GM06990 (cell line): ENCODE results near the gene CYP2F1.
"Not testable (repeated sequence)": the region's sequence is repeated elsewhere in the genome, so short reads cannot be mapped to it uniquely, and the experiment has no call there.

Source experiments
- DNase-seq: peaks from one replicate; pipeline ENCODE4 v3.0.0-alpha.2; 2011; ENCODE audit not compliant: insufficient read length; ENCODE audit errors: extremely low read depth
- H3K27me3 ChIP-seq: replicated peaks from 2 replicates; pipeline ENCODE4 v1.6.0; 2011; ENCODE audit warnings: low read length; ENCODE audit not compliant: control insufficient read depth, insufficient read depth
- H3K36me3 ChIP-seq: 2 replicates; pipeline ENCODE4 v1.5.1; 2011; ENCODE audit warnings: low read length; ENCODE audit not compliant: control insufficient read depth, insufficient read depth
- H3K4me3 ChIP-seq: replicated peaks from 2 replicates; pipeline ENCODE4 v1.5.1; 2011; ENCODE audit warnings: low read depth, mild to moderate bottlenecking, control low read depth, low read length
- TF ChIP-seq, protein P1 (sequence below): IDR thresholded peaks from 2 replicates; pipeline ENCODE4 v1.5.1; 2011; ENCODE audit warnings: low read length, control low read depth, mild to moderate bottlenecking, inconsistent platforms; ENCODE audit not compliant: insufficient read depth, poor library complexity, severe bottlenecking

CYP2F1 gene

DNA sequence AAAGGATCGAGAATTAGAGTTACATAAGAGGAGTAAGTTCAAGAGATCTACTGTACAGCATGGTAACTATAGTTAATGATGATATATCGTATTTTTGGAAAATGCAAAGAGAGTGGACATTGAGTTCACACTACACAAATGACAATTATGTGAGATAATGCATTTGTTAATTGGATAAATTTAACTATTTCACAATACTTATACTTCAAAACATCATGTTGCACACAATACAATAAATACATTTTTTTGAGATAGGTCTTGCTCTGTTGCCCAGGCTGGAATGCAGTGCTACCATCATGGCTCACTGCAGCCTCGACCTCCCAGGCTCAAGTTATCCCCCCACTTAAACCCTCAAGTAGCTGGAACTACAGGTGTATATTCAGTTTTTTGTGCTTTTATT, 8.1 kb upstream of the CYP2F1 start:
- no peak for DNase-seq
- H3K4me3 ChIP-seq: no peak overlapping the region

GRCh38 chr19:41111296-41111695, 2.9 kb upstream of the CYP2F1 start:
- H3K27me3 ChIP-seq: no peaks in the 10 kb centered on the region; the same call in 1 of the 2 replicates
- TF ChIP-seq, protein P1, sequence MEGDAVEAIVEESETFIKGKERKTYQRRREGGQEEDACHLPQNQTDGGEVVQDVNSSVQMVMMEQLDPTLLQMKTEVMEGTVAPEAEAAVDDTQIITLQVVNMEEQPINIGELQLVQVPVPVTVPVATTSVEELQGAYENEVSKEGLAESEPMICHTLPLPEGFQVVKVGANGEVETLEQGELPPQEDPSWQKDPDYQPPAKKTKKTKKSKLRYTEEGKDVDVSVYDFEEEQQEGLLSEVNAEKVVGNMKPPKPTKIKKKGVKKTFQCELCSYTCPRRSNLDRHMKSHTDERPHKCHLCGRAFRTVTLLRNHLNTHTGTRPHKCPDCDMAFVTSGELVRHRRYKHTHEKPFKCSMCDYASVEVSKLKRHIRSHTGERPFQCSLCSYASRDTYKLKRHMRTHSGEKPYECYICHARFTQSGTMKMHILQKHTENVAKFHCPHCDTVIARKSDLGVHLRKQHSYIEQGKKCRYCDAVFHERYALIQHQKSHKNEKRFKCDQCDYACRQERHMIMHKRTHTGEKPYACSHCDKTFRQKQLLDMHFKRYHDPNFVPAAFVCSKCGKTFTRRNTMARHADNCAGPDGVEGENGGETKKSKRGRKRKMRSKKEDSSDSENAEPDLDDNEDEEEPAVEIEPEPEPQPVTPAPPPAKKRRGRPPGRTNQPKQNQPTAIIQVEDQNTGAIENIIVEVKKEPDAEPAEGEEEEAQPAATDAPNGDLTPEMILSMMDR: no peak
- no peaks in the 10 kb centered on the region for H3K36me3 ChIP-seq
- no peak for DNase-seq
- no peak overlapping the region for H3K4me3 ChIP-seq

More for the DNA sequence above, 8.1 kb upstream of the CYP2F1 start:
- TF ChIP-seq, protein P1: no peak
- H3K27me3 ChIP-seq: no peaks in the 10 kb centered on the region
- no peaks in the 10 kb centered on the region for H3K36me3 ChIP-seq

GRCh38 chr19:41111750-41112295, 2.4 kb upstream of the CYP2F1 start:
- no peaks in the 10 kb centered on the region; the same call in 1 of the 2 replicates for H3K27me3 ChIP-seq
- no peak overlapping the region for H3K4me3 ChIP-seq
- TF ChIP-seq, protein P1: no peak
- no peak for DNase-seq
- H3K36me3 ChIP-seq: no peaks in the 10 kb centered on the region

GRCh38 chr19:41112728-41113290, 1.4 kb upstream of the CYP2F1 start:
- no peaks in the 10 kb centered on the region for H3K36me3 ChIP-seq
- no peaks in the 10 kb centered on the region; the same call in 1 of the 2 replicates for H3K27me3 ChIP-seq
- TF ChIP-seq, protein P1: no peak
- DNase-seq: no peak
- H3K4me3 ChIP-seq: no peak overlapping the region

GRCh38 chr19:41116261-41116660, 2.0 kb downstream of the CYP2F1 start:
- TF ChIP-seq, protein P1: no peak
- H3K4me3 ChIP-seq: no peak overlapping the region
- no peaks in the 10 kb centered on the region; the same call in 1 of the 2 replicates for H3K27me3 ChIP-seq
- no peak for DNase-seq
- H3K36me3 ChIP-seq: no peaks in the 10 kb centered on the region

- DNase-seq, H3K4me3 ChIP-seq, H3K27me3 ChIP-seq, H3K36me3 ChIP-seq: not testable (repeated sequence)
Observed at GRCh38 chr19:41120929-41121911, 7.0 kb downstream of the CYP2F1 start.

GRCh38 chr19:41122846-41123245, 8.6 kb downstream of the CYP2F1 start:
- DNase-seq, H3K4me3 ChIP-seq, H3K36me3 ChIP-seq, H3K27me3 ChIP-seq: not testable (repeated sequence)
